H1 (cell line): ENCODE results near the gene LHFPL3. TPM values are rescaled to one million over a fixed set of nuclear protein-coding genes. Genes with fewer than 3 reads are reported as not detected.
"Not testable (repeated sequence)": the region's sequence is repeated elsewhere in the genome, so short reads cannot be mapped to it uniquely, and the experiment has no call there.

Experiments
- CTCF ChIA-PET: fragments of 300-600 bp; sonication (Branson Sonifier 250); formaldehyde crosslinking; loops from one replicate; lab custom pipeline; 2021; ENCODE audit not compliant: partially characterized antibody; lab: Charles Lee
- POLR2A ChIA-PET: fragments of 300-600 bp; sonication (Branson Sonifier 250); formaldehyde crosslinking; loops from one replicate; lab custom pipeline; 2021; ENCODE audit warnings: inconsistent platforms; ENCODE audit not compliant: partially characterized antibody; lab: Charles Lee
- DNase-seq, 2 experiments: peaks; one replicate each; pipeline versions ENCODE4 v3.0.0 to v3.0.0-alpha.2; 2010 to 2022; ENCODE audit warnings: low spot score in 2 of 2, low read depth in 1 of 2, mixed read lengths in 1 of 2
- FAIRE-seq: peaks from 2 replicates; lab custom pipeline; 2011; peaks lifted over from hg19 to GRCh38; lab: Jason Lieb, UNC
- H2AFZ ChIP-seq: 2 replicates; pipeline ENCODE4 v1.8.1; 2012; ENCODE audit warnings: low read length, inconsistent platforms
- H2AK5ac ChIP-seq: 2 replicates; pipeline ENCODE4 v1.6.1; 2013; ENCODE audit warnings: low read depth, low read length
- H2BK120ac ChIP-seq: replicated peaks from 2 replicates; pipeline ENCODE3; 2013; ENCODE audit warnings: low read depth, low read length, inconsistent platforms
- H2BK12ac ChIP-seq: 2 replicates; pipeline ENCODE4 v1.6.1; 2013; ENCODE audit warnings: low read depth, low read length
- H2BK15ac ChIP-seq: 2 replicates; pipeline ENCODE4 v1.6.1; 2013; ENCODE audit warnings: low read length
- H2BK20ac ChIP-seq: 2 replicates; pipeline ENCODE4 v1.6.1; 2013; ENCODE audit warnings: low read length
- H2BK5ac ChIP-seq: 2 replicates; pipeline ENCODE4 v1.6.1; 2013; ENCODE audit warnings: low read depth, low read length
- H3K14ac ChIP-seq: 2 replicates; pipeline ENCODE4 v1.6.1; 2013; ENCODE audit warnings: inconsistent platforms; ENCODE audit not compliant: insufficient read length
- H3K18ac ChIP-seq: 2 replicates; pipeline ENCODE4 v1.6.1; 2013; ENCODE audit warnings: low read length; ENCODE audit errors: extremely low read depth
- H3K23ac ChIP-seq: 2 replicates; pipeline ENCODE4 v1.6.1; 2013; ENCODE audit warnings: inconsistent platforms; ENCODE audit not compliant: insufficient read length
- H3K23me2 ChIP-seq: 2 replicates; pipeline ENCODE4 v1.6.1; 2013; ENCODE audit warnings: low read depth, low read length
- H3K27ac ChIP-seq: 2 replicates; pipeline ENCODE4 v1.6.1; 2011; ENCODE audit warnings: low read depth, low read length, inconsistent platforms
- H3K27me3 ChIP-seq, 4 experiments: replicated peaks in 1 of 4; 1 replicate in 1 of 4; 2 replicates in 3 of 4; pipeline versions ENCODE4 v1.6.1 to v1.8.1; 2011 to 2013; ENCODE audit warnings: low read length in 3 of 4, mild to moderate bottlenecking in 3 of 4, inconsistent platforms in 2 of 4, mixed read lengths in 2 of 4, moderate library complexity in 1 of 4; ENCODE audit not compliant: control insufficient read depth in 3 of 4, insufficient read depth in 3 of 4; ENCODE audit errors: extremely low read depth in 1 of 4
- H3K36me3 ChIP-seq, 4 experiments: 2 replicates each; pipeline versions ENCODE4 v1.6.1 to v1.8.1; 2011 to 2013; ENCODE audit warnings: mild to moderate bottlenecking in 4 of 4, low read length in 3 of 4, moderate library complexity in 2 of 4, control low read depth in 1 of 4, inconsistent platforms in 1 of 4; ENCODE audit not compliant: insufficient read depth in 4 of 4, control insufficient read depth in 2 of 4
- H3K4ac ChIP-seq: replicated peaks from 2 replicates; pipeline ENCODE3; 2013; ENCODE audit warnings: low read length, low read depth, mixed read lengths, inconsistent platforms; ENCODE audit not compliant: insufficient read length
- H3K4me1 ChIP-seq, 4 experiments: replicated peaks in 1 of 4; 1 replicate in 1 of 4; 2 replicates in 3 of 4; pipeline versions ENCODE4 v1.6.1 to v1.8.1; 2011 to 2013; ENCODE audit warnings: low read length in 3 of 4, inconsistent platforms in 2 of 4, mixed read lengths in 1 of 4; ENCODE audit not compliant: insufficient read depth in 4 of 4, control insufficient read depth in 3 of 4
- H3K4me2 ChIP-seq, 2 experiments: 2 replicates each; pipeline versions ENCODE4 v1.6.1 to v1.8.1; 2011 to 2013; ENCODE audit warnings: low read depth in 2 of 2, low read length in 2 of 2, control low read depth in 1 of 2, inconsistent platforms in 1 of 2, mild to moderate bottlenecking in 1 of 2; ENCODE audit not compliant: insufficient read depth in 1 of 2
- H3K4me3 ChIP-seq, 4 experiments: fragments of 200-600, 300-600 bp in 1 of 4; sonication (generic), shearing (Covaris generic), sonication (Bioruptor Twin) in 1 of 4; 2 replicates each; pipeline versions ENCODE4 v1.5.1 to v1.8.1; 2011 to 2016; ENCODE audit warnings: low read length in 4 of 4, low read depth in 3 of 4, control low read depth in 2 of 4, inconsistent platforms in 2 of 4, mild to moderate bottlenecking in 2 of 4, mixed read lengths in 1 of 4, moderate library complexity in 1 of 4; ENCODE audit not compliant: insufficient read depth in 2 of 4; ENCODE audit errors: extremely low read depth in 1 of 4
- H3K56ac ChIP-seq: replicated peaks from 2 replicates; pipeline ENCODE3; 2013; ENCODE audit warnings: low read depth, mild to moderate bottlenecking, mixed read lengths, low read length, inconsistent platforms; ENCODE audit not compliant: insufficient read length
- H3K79me1 ChIP-seq: 2 replicates; pipeline ENCODE4 v1.6.1; 2013; ENCODE audit warnings: low read depth, low read length, control low read depth
- H3K79me2 ChIP-seq, 2 experiments: 2 replicates each; pipeline versions ENCODE4 v1.6.1 to v1.8.1; 2012 to 2013; ENCODE audit warnings: low read length in 2 of 2, mild to moderate bottlenecking in 2 of 2, inconsistent platforms in 1 of 2; ENCODE audit not compliant: insufficient read depth in 2 of 2, control insufficient read depth in 1 of 2
- H3K9ac ChIP-seq, 4 experiments: replicated peaks in 1 of 4; 1 replicate in 1 of 4; 2 replicates in 3 of 4; pipeline versions ENCODE4 v1.6.1 to v1.8.1; 2011 to 2013; ENCODE audit warnings: low read depth in 3 of 4, low read length in 3 of 4, control low read depth in 2 of 4, mild to moderate bottlenecking in 2 of 4, moderate library complexity in 2 of 4, inconsistent platforms in 1 of 4; ENCODE audit errors: extremely low read depth in 1 of 4
- H3K9me3 ChIP-seq, 2 experiments: 2 replicates each; pipeline versions ENCODE4 v1.6.1 to v1.8.1; 2012 to 2013; ENCODE audit warnings: mild to moderate bottlenecking in 2 of 2, moderate library complexity in 2 of 2, control low read depth in 1 of 2, inconsistent platforms in 1 of 2, low read depth in 1 of 2, low read length in 1 of 2, mixed read lengths in 1 of 2; ENCODE audit not compliant: insufficient read depth in 2 of 2
- H4K20me1 ChIP-seq, 2 experiments: replicated peaks in 1 of 2; 2 replicates each; pipeline versions ENCODE3 to v1.8.1; 2011 to 2013; ENCODE audit warnings: inconsistent platforms in 2 of 2, low read length in 2 of 2, mild to moderate bottlenecking in 1 of 2; ENCODE audit not compliant: insufficient read depth in 2 of 2, control insufficient read depth in 1 of 2
- H4K5ac ChIP-seq: 2 replicates; pipeline ENCODE4 v1.6.1; 2013; ENCODE audit warnings: low read length, low read depth, mixed read lengths, inconsistent platforms; ENCODE audit not compliant: insufficient read length
- H4K8ac ChIP-seq: 2 replicates; pipeline ENCODE4 v1.8.0; 2013; ENCODE audit warnings: mild to moderate bottlenecking, moderate library complexity, low read length, inconsistent platforms; ENCODE audit not compliant: insufficient read depth; ENCODE audit errors: extremely low read depth
- H4K91ac ChIP-seq: replicated peaks from 2 replicates; pipeline ENCODE3; 2013; ENCODE audit warnings: low read length, mixed read lengths, inconsistent platforms; ENCODE audit not compliant: insufficient read length
- KDM1A ChIP-seq: fragments of 200-600, 300-600 bp; sonication (generic); IDR thresholded peaks from 2 replicates; pipeline ENCODE4 v1.7.1; 2016; ENCODE audit warnings: mild to moderate bottlenecking, low read length, borderline replicate concordance
- WGBS, 2 experiments: shearing (Covaris generic) in 1 of 2; methylation state at CpG; one replicate each; pipeline versions ENCODE4 v1.1.6 to v1.1.7; 2013 to 2015; ENCODE audit warnings: low lambda C conversion rate in 2 of 2, mixed read lengths in 2 of 2, inconsistent platforms in 1 of 2, low coverage in 1 of 2, missing lambda C conversion rate in 1 of 2; ENCODE audit not compliant: insufficient replicate concordance in 2 of 2, insufficient coverage in 1 of 2, insufficient read length in 1 of 2; ENCODE audit errors: extremely low coverage in 1 of 2, missing lambda C conversion rate in 1 of 2; 5-methylcytosine and 5-hydroxymethylcytosine counted together
- polyA plus RNA-seq, 7 experiments: library from polyadenylated mRNA; depleted of rRNA in 3 of 7; stranded (reverse) in 5 of 7; unstranded in 2 of 7; fragments of >200 nt in 5 of 7; fragments of 200-250 nt in 2 of 7; gene quantifications; 1 replicate in 5 of 7; 2 replicates in 1 of 7; 4 replicates in 1 of 7; pipeline versions ENCODE4 v1.2.1 to v1.2.3, GENCODE V29; 2011 to 2013; ENCODE audit warnings: missing spikeins in 2 of 7, mixed read lengths in 2 of 7
- total RNA-seq: library from RNA; stranded (reverse); fragmentation: NEBNext Ultra II Directional; extraction: Animal tissue kit (Norgen Biotek cat#: 25700); gene quantifications from 2 replicates; pipeline ENCODE4 v1.2.1, GENCODE V29; 2021

Gene LHFPL3
- total and polyA plus RNA-seq, 2 of the 8 experiments (the other 6 are each of a cell fraction or from before 2014, with no cell fraction given): 0.24 to 0.50 TPM

- H3K27me3 ChIP-seq, DNase-seq, H3K36me3 ChIP-seq, H3K4me1 ChIP-seq, H2BK20ac ChIP-seq, H3K23me2 ChIP-seq, H3K14ac ChIP-seq, POLR2A ChIA-PET, H2BK120ac ChIP-seq, CTCF ChIA-PET, H3K4ac ChIP-seq, H4K5ac ChIP-seq, FAIRE-seq, H3K23ac ChIP-seq, H2AK5ac ChIP-seq, H4K20me1 ChIP-seq, H3K56ac ChIP-seq, H3K9me3 ChIP-seq, H2BK15ac ChIP-seq, H4K91ac ChIP-seq, H2BK5ac ChIP-seq, H3K9ac ChIP-seq, H3K79me1 ChIP-seq, H2BK12ac ChIP-seq, H3K4me3 ChIP-seq, H3K4me2 ChIP-seq, H3K79me2 ChIP-seq, H3K18ac ChIP-seq, H4K8ac ChIP-seq, H3K27ac ChIP-seq, H2AFZ ChIP-seq: not testable (repeated sequence)
- 0 out of 2 replicates have a peak, but pooled peaks have one; percentile 29 for TF ChIP-seq KDM1A
- 92% methylated on average over 6 of the region's 6 CpGs; no CpG with 5 or more reads in 1 of the 2 experiments for WGBS, 2 experiments
Observed at GRCh38 chr7:104937489-104937888, 609.1 kb downstream of the LHFPL3 start.
